ENCODE results near the gene AK8.
A peak's percentile ranks its signal among the peaks of the same experiment; 100 is the strongest.

The AK8 gene

GRCh38 chr9:132795511-132796303 is 82.4 kb downstream of the AK8 start:
- H2AK5ac ChIP-seq (ENCODE audit: low read depth, low read length) = no peak overlapping the region
- no peak overlapping the region for H3K4me3 ChIP-seq (ENCODE audit: low read length in 2 of 2)
- H3K4ac ChIP-seq (ENCODE audit: low read length) = no peak overlapping the region
- no peak for DNase-seq (ENCODE audit: low spot score)
- no peaks in the 10 kb centered on the region for H3K79me1 ChIP-seq (ENCODE audit: low read depth, low read length)
- H3K9me3 ChIP-seq (replicated peaks in 1 of 2; ENCODE audit: control insufficient read depth in 2 of 2, insufficient read depth in 1 of 2, low read depth in 1 of 2, low read length in 2 of 2) = peaks cover 0 to 3% of the 10 kb centered on the region in 2 donors
- H3K4me2 ChIP-seq (ENCODE audit: insufficient read depth, low read length, poor library complexity, severe bottlenecking) = no peak overlapping the region
- peaks cover 0 to 15% (median 7%) of the 10 kb centered on the region in 3 experiments for H3K27me3 ChIP-seq (ENCODE audit: control insufficient read depth in 3 of 3, insufficient read depth in 3 of 3, low read depth in 1 of 3, low read length in 3 of 3)
- no peak overlapping the region for H3K27ac ChIP-seq (replicated peaks; ENCODE audit: low read length)
- no peak overlapping the region for H4K8ac ChIP-seq (ENCODE audit: low read depth, low read length)
- no peak overlapping the region for H2BK12ac ChIP-seq (ENCODE audit: low read length)
- no peaks in the 10 kb centered on the region for H3K36me3 ChIP-seq (replicated peaks in 1 of 2; ENCODE audit: control insufficient read depth in 2 of 2, insufficient read depth in 2 of 2, low read length in 2 of 2)
- no peak overlapping the region for H3K23ac ChIP-seq (ENCODE audit: low read depth, low read length, poor library complexity)
- H3K18ac ChIP-seq (ENCODE audit: low read length) = no peak overlapping the region
- H4K91ac ChIP-seq (ENCODE audit: low read depth, low read length, poor library complexity) = no peak overlapping the region
- H2BK15ac ChIP-seq (ENCODE audit: low read length) = no peak overlapping the region
- no CpG with 5 or more reads among the region's 16 CpGs for WGBS, 2 donors (ENCODE audit: extremely low coverage in 2 of 2, insufficient read length in 2 of 2, insufficient replicate concordance in 1 of 2)
- no peak overlapping the region for H3K14ac ChIP-seq (ENCODE audit: low read length)
- no peak overlapping the region for H2BK120ac ChIP-seq (ENCODE audit: low read depth, low read length)
- no peak overlapping the region for H2AFZ ChIP-seq (ENCODE audit: low read length)
- H3K4me1 ChIP-seq (ENCODE audit: control insufficient read depth in 2 of 2, insufficient read depth in 1 of 2, low read depth in 1 of 2, low read length in 2 of 2) = no peaks in the 10 kb centered on the region
- no peak overlapping the region for H2BK5ac ChIP-seq (ENCODE audit: low read length)
- no peak overlapping the region for H3K9ac ChIP-seq (ENCODE audit: low read depth, low read length, poor library complexity)

GRCh38 chr9:132794730-132795380 is 83.2 kb downstream of the AK8 start:
- H2BK120ac ChIP-seq (ENCODE audit: low read depth, low read length) = no peak overlapping the region
- H3K18ac ChIP-seq (ENCODE audit: low read length) = no peak overlapping the region
- no peak overlapping the region for H4K91ac ChIP-seq (ENCODE audit: low read depth, low read length, poor library complexity)
- no peak overlapping the region for H2AK5ac ChIP-seq (ENCODE audit: low read depth, low read length)
- H3K4ac ChIP-seq (ENCODE audit: low read length) = no peak overlapping the region
- no peak overlapping the region for H4K8ac ChIP-seq (ENCODE audit: low read depth, low read length)
- H2BK12ac ChIP-seq (ENCODE audit: low read length) = no peak overlapping the region
- DNase-seq (ENCODE audit: low spot score) = no peak
- H3K9me3 ChIP-seq (replicated peaks in 1 of 2; ENCODE audit: control insufficient read depth in 2 of 2, insufficient read depth in 1 of 2, low read depth in 1 of 2, low read length in 2 of 2) = peaks cover 0 to 3% of the 10 kb centered on the region in 2 donors
- peak overlapping the region; percentile 32 for H2AFZ ChIP-seq (ENCODE audit: low read length)
- no peak overlapping the region for H2BK5ac ChIP-seq (ENCODE audit: low read length)
- H3K4me3 ChIP-seq (ENCODE audit: low read length in 2 of 2) = no peak overlapping the region
- H3K27ac ChIP-seq (replicated peaks; ENCODE audit: low read length) = no peak overlapping the region
- H3K14ac ChIP-seq (ENCODE audit: low read length) = no peak overlapping the region
- H2BK15ac ChIP-seq (ENCODE audit: low read length) = no peak overlapping the region
- H3K23ac ChIP-seq (ENCODE audit: low read depth, low read length, poor library complexity) = no peak overlapping the region
- no peak overlapping the region for H3K4me2 ChIP-seq (ENCODE audit: insufficient read depth, low read length, poor library complexity, severe bottlenecking)
- H3K9ac ChIP-seq (ENCODE audit: low read depth, low read length, poor library complexity) = peak overlapping the region; percentile 57
- no peaks in the 10 kb centered on the region for H3K4me1 ChIP-seq (ENCODE audit: control insufficient read depth in 2 of 2, insufficient read depth in 1 of 2, low read depth in 1 of 2, low read length in 2 of 2)
- H3K36me3 ChIP-seq (replicated peaks in 1 of 2; ENCODE audit: control insufficient read depth in 2 of 2, insufficient read depth in 2 of 2, low read length in 2 of 2) = no peaks in the 10 kb centered on the region
- no peaks in the 10 kb centered on the region for H3K79me1 ChIP-seq (ENCODE audit: low read depth, low read length)
- WGBS, 2 donors (ENCODE audit: extremely low coverage in 2 of 2, insufficient read length in 2 of 2, insufficient replicate concordance in 1 of 2) = no CpG with 5 or more reads among the region's 13 CpGs
- peaks cover 0 to 15% (median 7%) of the 10 kb centered on the region in 3 experiments for H3K27me3 ChIP-seq (ENCODE audit: control insufficient read depth in 3 of 3, insufficient read depth in 3 of 3, low read depth in 1 of 3, low read length in 3 of 3)

DNA sequence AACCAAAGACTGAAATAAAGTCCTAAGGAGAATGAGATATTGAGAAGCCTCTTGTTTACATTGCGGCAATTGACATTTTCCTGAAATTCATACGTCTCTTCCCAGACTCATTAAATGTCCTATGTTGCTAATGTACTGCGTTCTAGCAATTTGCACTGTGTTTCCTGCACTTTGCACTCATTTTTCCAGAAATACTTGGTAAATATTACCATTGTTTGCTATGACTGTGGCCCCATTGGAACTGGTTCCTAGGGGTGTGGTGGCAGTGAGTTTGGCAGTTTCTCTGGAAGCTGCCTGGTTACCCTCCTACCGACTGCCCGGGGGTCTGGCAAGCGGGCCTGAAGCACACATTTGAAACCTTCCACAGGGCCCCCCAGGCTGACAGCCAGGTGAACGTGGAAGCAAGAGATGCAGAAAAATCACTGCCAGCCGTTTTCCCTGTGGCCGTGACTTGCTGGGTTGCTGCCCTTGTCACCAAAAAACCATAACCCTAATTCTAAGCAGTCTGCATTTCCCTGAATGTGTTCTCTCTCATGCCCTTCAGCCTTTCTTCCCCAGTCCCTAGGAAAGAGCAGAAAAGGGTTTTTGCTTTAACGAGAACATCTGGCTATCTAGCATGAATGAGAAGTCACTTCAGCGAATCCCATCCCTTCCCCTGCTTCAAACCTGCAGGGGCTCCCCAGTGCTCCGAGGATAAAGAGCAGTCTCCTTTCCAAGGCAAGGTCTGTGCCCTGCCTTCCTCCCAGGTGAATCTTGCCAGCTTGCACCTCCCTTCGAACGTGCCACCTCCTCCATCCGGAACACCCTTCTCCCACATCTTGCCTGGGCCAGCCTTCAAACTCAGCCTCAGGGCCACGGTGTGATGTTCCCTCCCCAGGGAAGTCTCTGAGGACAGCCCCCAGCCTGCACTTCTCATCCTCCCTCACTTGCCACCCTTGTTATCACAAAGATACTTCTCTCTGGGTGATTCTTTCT is 84.2 kb downstream of the AK8 start:
- no peak overlapping the region for H2AFZ ChIP-seq (ENCODE audit: low read length)
- no peak overlapping the region for H2BK15ac ChIP-seq (ENCODE audit: low read length)
- H3K18ac ChIP-seq (ENCODE audit: low read length) = peak overlapping the region; percentile 35
- H3K36me3 ChIP-seq (replicated peaks in 1 of 2; ENCODE audit: control insufficient read depth in 2 of 2, insufficient read depth in 2 of 2, low read length in 2 of 2) = no peaks in the 10 kb centered on the region
- H2BK120ac ChIP-seq (ENCODE audit: low read depth, low read length) = no peak overlapping the region
- H3K4me2 ChIP-seq (ENCODE audit: insufficient read depth, low read length, poor library complexity, severe bottlenecking) = no peak overlapping the region
- H3K4ac ChIP-seq (ENCODE audit: low read length) = no peak overlapping the region
- H3K27me3 ChIP-seq (ENCODE audit: control insufficient read depth in 3 of 3, insufficient read depth in 3 of 3, low read depth in 1 of 3, low read length in 3 of 3) = peaks cover 0 to 9% (median 4%) of the 10 kb centered on the region in 3 experiments
- H3K27ac ChIP-seq (replicated peaks; ENCODE audit: low read length) = no peak overlapping the region
- H3K79me1 ChIP-seq (ENCODE audit: low read depth, low read length) = no peaks in the 10 kb centered on the region
- no peak overlapping the region for H3K4me3 ChIP-seq (ENCODE audit: low read length in 2 of 2)
- no peaks in the 10 kb centered on the region for H3K9me3 ChIP-seq (replicated peaks in 1 of 2; ENCODE audit: control insufficient read depth in 2 of 2, insufficient read depth in 1 of 2, low read depth in 1 of 2, low read length in 2 of 2)
- no peak overlapping the region for H2BK12ac ChIP-seq (ENCODE audit: low read length)
- WGBS, 2 donors (ENCODE audit: extremely low coverage in 2 of 2, insufficient read length in 2 of 2, insufficient replicate concordance in 1 of 2) = no CpG with 5 or more reads among the region's 16 CpGs
- H3K9ac ChIP-seq (ENCODE audit: low read depth, low read length, poor library complexity) = no peak overlapping the region
- DNase-seq (ENCODE audit: low spot score) = no peak
- H3K23ac ChIP-seq (ENCODE audit: low read depth, low read length, poor library complexity) = peak overlapping the region; percentile 34
- H3K4me1 ChIP-seq (ENCODE audit: control insufficient read depth in 2 of 2, insufficient read depth in 1 of 2, low read depth in 1 of 2, low read length in 2 of 2) = no peaks in the 10 kb centered on the region
- peak overlapping the region; percentile 93 for H2AK5ac ChIP-seq (ENCODE audit: low read depth, low read length)
- H3K14ac ChIP-seq (ENCODE audit: low read length) = no peak overlapping the region
- H4K91ac ChIP-seq (ENCODE audit: low read depth, low read length, poor library complexity) = no peak overlapping the region
- H4K8ac ChIP-seq (ENCODE audit: low read depth, low read length) = no peak overlapping the region
- H2BK5ac ChIP-seq (ENCODE audit: low read length) = no peak overlapping the region

Data from neuronal stem cell (in vitro differentiated cells).